B cell (primary cell): ENCODE data around the gene OSBPL1A. TPM values are rescaled to one million over a fixed set of nuclear protein-coding genes. Genes with fewer than 3 reads are reported as not detected.

ENCODE experiments used
- ATAC-seq: fragments of 200-7000 bp; cut with Tn5 transposase; one replicate; pipeline ENCODE4 v1.10.0; 2021; ENCODE audit warnings: low read depth, mild to moderate bottlenecking, moderate number of reproducible peaks, moderate library complexity
- CTCF ChIA-PET: fragments of 350-600 bp; sonication (Branson Sonifier 250); formaldehyde crosslinking; loops from one replicate; lab custom pipeline; 2021; ENCODE audit warnings: antibody characterized with exemption, inconsistent platforms; lab: Charles Lee
- POLR2A ChIA-PET: fragments of 350-600 bp; sonication (Branson Sonifier 250); formaldehyde crosslinking; loops from one replicate; lab custom pipeline; 2021; ENCODE audit warnings: antibody characterized with exemption; lab: Charles Lee
- DNase-seq: peaks from one replicate; pipeline ENCODE4 v3.0.0; 2013
- H2AFZ ChIP-seq: 2 replicates; pipeline ENCODE4 v1.6.1; 2012; ENCODE audit warnings: mild to moderate bottlenecking, low read depth, low read length; ENCODE audit not compliant: insufficient read depth, poor library complexity, severe bottlenecking
- H3K27ac ChIP-seq, 2 donors: 1 replicate in 1 of 2; 2 replicates in 1 of 2; pipeline ENCODE4 v1.5.1; 2012 to 2013; ENCODE audit warnings: low read length in 2 of 2, mild to moderate bottlenecking in 2 of 2, moderate library complexity in 1 of 2
- H3K27me3 ChIP-seq, 4 experiments: fragments of 200-600 bp in 1 of 4; sonication (generic) in 1 of 4; replicated peaks in 1 of 4; 1 replicate in 2 of 4; 2 replicates in 2 of 4; pipeline versions ENCODE4 v1.6.1 to v1.7.0; 2013 to 2016; ENCODE audit warnings: low read length in 3 of 4, mild to moderate bottlenecking in 2 of 4, mixed read lengths in 1 of 4, moderate library complexity in 1 of 4; ENCODE audit not compliant: insufficient read depth in 4 of 4, control insufficient read depth in 3 of 4; ENCODE audit errors: control extremely low read depth in 1 of 4
- H3K36me3 ChIP-seq, 2 experiments: replicated peaks in 1 of 2; 1 replicate in 1 of 2; 2 replicates in 1 of 2; pipeline versions ENCODE4 v1.6.1 to v1.7.1; 2013; ENCODE audit warnings: low read length in 1 of 2; ENCODE audit not compliant: insufficient read depth in 2 of 2, control insufficient read depth in 1 of 2; ENCODE audit errors: control extremely low read depth in 1 of 2, extremely low read depth in 1 of 2
- H3K4me1 ChIP-seq, 2 donors: fragments of 200-600 bp in 1 of 2; sonication (generic) in 1 of 2; 1 replicate in 1 of 2; 2 replicates in 1 of 2; pipeline versions ENCODE4 v1.5.1 to v1.6.1; 2013 to 2017; ENCODE audit warnings: low read length in 2 of 2; ENCODE audit not compliant: control insufficient read depth in 2 of 2, insufficient read depth in 2 of 2
- H3K4me2 ChIP-seq: replicated peaks from 2 replicates; pipeline ENCODE3; 2012; ENCODE audit warnings: mild to moderate bottlenecking, low read depth, low read length; ENCODE audit not compliant: poor library complexity, severe bottlenecking
- H3K4me3 ChIP-seq, 5 experiments: fragments of 200-600 bp in 1 of 5; sonication (generic) in 1 of 5; 1 replicate in 3 of 5; 2 replicates in 2 of 5; pipeline versions ENCODE4 v1.5.1 to v1.7.0; 2011 to 2016; ENCODE audit warnings: low read length in 4 of 5, mild to moderate bottlenecking in 4 of 5, low read depth in 2 of 5, control low read depth in 1 of 5, moderate library complexity in 1 of 5; ENCODE audit not compliant: insufficient read depth in 1 of 5; ENCODE audit errors: control extremely low read depth in 1 of 5, extremely low read depth in 1 of 5
- H3K79me2 ChIP-seq: fragments of 200-600 bp; sonication (generic); one replicate; pipeline ENCODE4 v1.6.0; 2016; ENCODE audit warnings: low read length; ENCODE audit not compliant: control insufficient read depth, insufficient read depth
- H3K9ac ChIP-seq: fragments of 200-600 bp; sonication (generic); 2 replicates; pipeline ENCODE4 v1.6.1; 2017; ENCODE audit warnings: mild to moderate bottlenecking, low read length, moderate library complexity
- H3K9me3 ChIP-seq, 3 donors: one replicate each; pipeline versions ENCODE4 v1.6.1 to v1.7.1; 2013; ENCODE audit warnings: low read length in 2 of 3; ENCODE audit not compliant: control insufficient read depth in 2 of 3, insufficient read depth in 1 of 3; ENCODE audit errors: control extremely low read depth in 1 of 3
- H4K20me1 ChIP-seq: 2 replicates; pipeline ENCODE4 v1.6.0; 2012; ENCODE audit warnings: mild to moderate bottlenecking, low read length; ENCODE audit not compliant: insufficient read depth, control insufficient read depth, poor library complexity, severe bottlenecking
- H3K27ac Mint-ChIP-seq: one replicate; pipeline ENCODE4 v1.8.0; 2021; ENCODE audit warnings: mixed read lengths
- H3K27me3 Mint-ChIP-seq: one replicate; pipeline ENCODE4 v1.8.0; 2021; ENCODE audit warnings: mixed read lengths
- H3K4me1 Mint-ChIP-seq: one replicate; pipeline ENCODE4 v1.8.0; 2021; ENCODE audit warnings: mixed read lengths
- H3K4me3 Mint-ChIP-seq: one replicate; pipeline ENCODE4 v1.8.0; 2021; ENCODE audit warnings: mixed read lengths
- H3K9me3 Mint-ChIP-seq: one replicate; pipeline ENCODE4 v1.8.0; 2022; ENCODE audit warnings: mixed read lengths; ENCODE audit not compliant: insufficient read depth
- CTCF ChIP-seq: fragments of 200-600 bp; IDR thresholded peaks from one replicate; pipeline ENCODE4 v1.8.0; 2022; ENCODE audit warnings: antibody characterized with exemption, mild to moderate bottlenecking
- EZH2 ChIP-seq: IDR thresholded peaks from 2 replicates; pipeline ENCODE4 v1.6.1; 2012; ENCODE audit warnings: borderline replicate concordance, low read depth, mild to moderate bottlenecking, moderate library complexity, low read length; ENCODE audit not compliant: insufficient read depth, poor library complexity, severe bottlenecking
- WGBS: methylation state at CpG from one replicate; pipeline ENCODE4 v1.1.5; 2013; ENCODE audit warnings: missing lambda C conversion rate; ENCODE audit not compliant: insufficient coverage; 5-methylcytosine and 5-hydroxymethylcytosine counted together
- intact Hi-C: fragments of 100-400 bp; cut with micrococcal nuclease; formaldehyde crosslinking; loops from one replicate; pipeline ENCODE4 v1.10.0; 2022
- polyA plus RNA-seq: library from polyadenylated mRNA; depleted of rRNA; stranded (reverse); fragments of >200 nt; gene quantifications from 2 replicates; pipeline ENCODE4 v1.2.3, GENCODE V29; 2012
- total RNA-seq, 2 donors: library from RNA; stranded (reverse); fragments of 120-200 nt in 1 of 2; gene quantifications; 1 replicate in 1 of 2; 2 replicates in 1 of 2; pipeline versions ENCODE4 v1.2.3 to v1.2.4, GENCODE V29; 2013 to 2022

OSBPL1A gene
- total and polyA plus RNA-seq, 2 donors (not counting 1 experiment from before 2014, with no cell fraction given), result 0.57 to 0.86 TPM

GRCh38 chr18:24121625-24122024, 276.0 kb downstream of the OSBPL1A start:
- TF ChIP-seq CTCF (no peak), EZH2 (no peak)
- Mint-ChIP-seq H3K4me3 (no peak overlapping the region), H3K4me1 (no peaks in the 10 kb centered on the region), H3K27me3 (no peaks in the 10 kb centered on the region), H3K27ac (no peak overlapping the region), H3K9me3 (no peaks in the 10 kb centered on the region)
- Histone ChIP-seq H3K9ac (no peak overlapping the region), H3K79me2 (no peaks in the 10 kb centered on the region), H3K27me3 (no peaks in the 10 kb centered on the region), H3K4me1 (no peaks in the 10 kb centered on the region), H2AFZ (no peak overlapping the region), H3K27ac (no peak overlapping the region), H3K4me2 (no peak overlapping the region), H3K9me3 (no peaks in the 10 kb centered on the region), H3K4me3 (no peak overlapping the region), H3K36me3 (peaks cover 0 to 56% of the 10 kb centered on the region in 2 experiments), H4K20me1 (no peaks in the 10 kb centered on the region)
- intact Hi-C loops, result no loop called here
- no peak for ATAC-seq
- ChIA-PET CTCF (interaction anchor here (2.5 kb wide), 1 partner anchor 309 kb away, joined by 8 read pairs; no protein-coding TSS in a partner anchor), POLR2A (interaction anchor here (0.7 kb wide), 1 partner anchor 113 kb away, joined by 3 read pairs; no protein-coding TSS in a partner anchor)
- 83% methylated on average over 1 of the region's 2 CpGs for WGBS
- DNase-seq, result no peak

- H4K20me1 ChIP-seq, result no peaks in the 10 kb centered on the region
- no peaks in the 10 kb centered on the region for H3K79me2 ChIP-seq
- Mint-ChIP-seq H3K27ac (no peak overlapping the region), H3K27me3 (no peaks in the 10 kb centered on the region), H3K4me1 (peaks cover 1% of the 10 kb centered on the region), H3K4me3 (no peak overlapping the region), H3K9me3 (no peaks in the 10 kb centered on the region)
- no peak overlapping the region for H3K9ac ChIP-seq
- no peak overlapping the region for H3K27ac ChIP-seq
- ChIA-PET POLR2A (interaction anchor here (0.7 kb wide), 1 partner anchor 112 kb away, joined by 3 read pairs; no protein-coding TSS in a partner anchor), CTCF (interaction anchor here (1.0 to 3.2 kb wide), 5 partner anchors 18 to 499 kb away, joined by 3 to 15 read pairs (median 8); partner anchors contain the start of gene CABYR)
- H2AFZ ChIP-seq, result no peak overlapping the region
- peaks cover 0 to 2% of the 10 kb centered on the region in 2 donors for H3K4me1 ChIP-seq
- H3K4me2 ChIP-seq, result no peak overlapping the region
- no peak for ATAC-seq
- intact Hi-C loops, result no loop called here
- WGBS, result no CpG with 5 or more reads among the region's 4 CpGs
- TF ChIP-seq CTCF (no peak), EZH2 (no peak)
- H3K36me3 ChIP-seq, result peaks cover 0 to 47% of the 10 kb centered on the region in 2 experiments
- H3K9me3 ChIP-seq, result no peaks in the 10 kb centered on the region
- H3K27me3 ChIP-seq, result no peaks in the 10 kb centered on the region
- no peak for DNase-seq
- no peak overlapping the region for H3K4me3 ChIP-seq
Measured at GRCh38 chr18:24120676-24121075, 276.9 kb downstream of the OSBPL1A start.
